ENCODE measurements around the gene CRYL1. TPM values are rescaled to one million over a fixed set of nuclear protein-coding genes. Genes with fewer than 3 reads are reported as not detected.
A peak's percentile ranks its signal among the peaks of the same experiment; 100 is the strongest.

CRYL1 gene
- total RNA-seq, 1 experiment from 2014 or later = 3.7 TPM

DNA sequence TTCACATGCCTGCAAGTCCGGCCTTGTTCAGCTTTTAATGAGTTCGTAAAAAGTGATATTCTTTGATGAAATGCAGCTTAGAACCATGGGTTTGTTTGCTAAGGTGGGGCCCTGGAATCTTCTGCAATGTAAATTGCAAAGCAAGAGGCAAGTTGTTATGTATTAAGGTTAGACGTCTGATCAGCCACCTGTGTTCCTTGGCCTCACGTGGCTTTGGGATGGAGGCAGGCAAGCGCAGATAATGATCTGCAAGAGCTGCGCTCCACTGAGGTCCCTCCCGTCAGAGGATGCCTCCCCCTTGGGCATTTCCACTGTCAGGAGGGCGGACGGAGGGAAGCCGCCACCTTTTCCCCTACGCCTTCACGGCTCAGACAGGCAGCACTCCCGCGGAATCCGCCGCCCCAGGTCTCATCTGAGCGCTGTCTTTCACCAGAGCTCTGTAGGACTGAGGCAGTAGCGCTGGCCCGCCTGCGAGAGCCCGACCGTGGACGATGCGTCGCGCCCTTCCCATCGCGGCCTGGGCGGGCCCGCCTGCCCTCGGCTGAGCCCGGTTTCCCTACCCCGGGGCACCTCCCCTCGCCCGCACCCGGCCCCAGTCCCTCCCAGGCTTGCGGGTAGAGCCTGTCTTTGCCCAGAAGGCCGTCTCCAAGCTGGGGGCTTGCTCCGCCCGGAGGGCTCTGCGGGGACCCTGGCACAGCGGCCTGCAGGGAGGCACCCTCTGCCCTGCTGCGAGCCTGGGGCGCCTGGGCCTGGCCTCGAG, 110.9 kb downstream of the CRYL1 start:
- peaks cover 29% of the 10 kb centered on the region in 2 experiments for H3K4me1 Mint-ChIP-seq
- H3K4me2 ChIP-seq (ENCODE audit: insufficient read depth, insufficient read length, low read length) = no peak overlapping the region

More for the DNA sequence above, 110.9 kb downstream of the CRYL1 start:
- Histone ChIP-seq H3K27ac (ENCODE audit: insufficient read length, low read depth, low read length) (no peak overlapping the region), H3K23me2 (ENCODE audit: insufficient read length, low read depth, low read length, poor library complexity, severe bottlenecking) (no peaks in the 10 kb centered on the region), H2AK5ac (ENCODE audit: insufficient read length, low read length) (no peak overlapping the region), H3K79me2 (ENCODE audit: insufficient read depth, low read length) (no peaks in the 10 kb centered on the region), H4K8ac (replicated peaks; ENCODE audit: insufficient read length, low read depth, low read length) (no peak overlapping the region), H3K27me3 (ENCODE audit: insufficient read depth, low read length) (no peaks in the 10 kb centered on the region), H3K23ac (ENCODE audit: insufficient read length, low read depth, low read length) (no peak overlapping the region), H2BK120ac (ENCODE audit: low read depth, low read length, poor library complexity, severe bottlenecking) (no peak overlapping the region), H3K14ac (ENCODE audit: insufficient read depth, low read length) (no peak overlapping the region), H3K79me1 (ENCODE audit: insufficient read depth, low read depth, low read length, poor library complexity, severe bottlenecking) (no peaks in the 10 kb centered on the region), H3K9ac (ENCODE audit: extremely low read depth, insufficient read length, low read length) (no peak overlapping the region), H4K5ac (ENCODE audit: insufficient read length, low read depth, low read length) (no peak overlapping the region), H2AFZ (ENCODE audit: low read length) (no peak overlapping the region), H4K20me1 (ENCODE audit: control insufficient read depth, insufficient read depth, insufficient read length) (no peaks in the 10 kb centered on the region), H4K91ac (ENCODE audit: insufficient read length, low read depth, low read length) (no peak overlapping the region), H3T11ph (ENCODE audit: low read length) (no peak overlapping the region), H3K4ac (ENCODE audit: low read depth, low read length) (no peak overlapping the region), H2BK12ac (ENCODE audit: insufficient read length, low read depth, low read length) (no peak overlapping the region), H3K56ac (ENCODE audit: insufficient read length, low read depth, low read length) (no peak overlapping the region), H2BK20ac (ENCODE audit: low read depth, low read length, poor library complexity, severe bottlenecking) (no peak overlapping the region), H3K18ac (ENCODE audit: insufficient read length, low read depth, low read length) (no peak overlapping the region), H3K9me3 (ENCODE audit: control insufficient read depth, low read depth, low read length) (no peaks in the 10 kb centered on the region), H3K4me1 (ENCODE audit: insufficient read depth, low read length) (no peaks in the 10 kb centered on the region; the same call in 1 of the 2 replicates), H2BK15ac (ENCODE audit: low read depth, low read length) (no peak overlapping the region), H2BK5ac (ENCODE audit: insufficient read length, low read length) (no peak overlapping the region)
- no peak overlapping the region; a peak in 2 of 5 replicates for H3K4me3 Mint-ChIP-seq
- TF ChIP-seq, protein P1, sequence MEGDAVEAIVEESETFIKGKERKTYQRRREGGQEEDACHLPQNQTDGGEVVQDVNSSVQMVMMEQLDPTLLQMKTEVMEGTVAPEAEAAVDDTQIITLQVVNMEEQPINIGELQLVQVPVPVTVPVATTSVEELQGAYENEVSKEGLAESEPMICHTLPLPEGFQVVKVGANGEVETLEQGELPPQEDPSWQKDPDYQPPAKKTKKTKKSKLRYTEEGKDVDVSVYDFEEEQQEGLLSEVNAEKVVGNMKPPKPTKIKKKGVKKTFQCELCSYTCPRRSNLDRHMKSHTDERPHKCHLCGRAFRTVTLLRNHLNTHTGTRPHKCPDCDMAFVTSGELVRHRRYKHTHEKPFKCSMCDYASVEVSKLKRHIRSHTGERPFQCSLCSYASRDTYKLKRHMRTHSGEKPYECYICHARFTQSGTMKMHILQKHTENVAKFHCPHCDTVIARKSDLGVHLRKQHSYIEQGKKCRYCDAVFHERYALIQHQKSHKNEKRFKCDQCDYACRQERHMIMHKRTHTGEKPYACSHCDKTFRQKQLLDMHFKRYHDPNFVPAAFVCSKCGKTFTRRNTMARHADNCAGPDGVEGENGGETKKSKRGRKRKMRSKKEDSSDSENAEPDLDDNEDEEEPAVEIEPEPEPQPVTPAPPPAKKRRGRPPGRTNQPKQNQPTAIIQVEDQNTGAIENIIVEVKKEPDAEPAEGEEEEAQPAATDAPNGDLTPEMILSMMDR (conservative IDR thresholded peaks at IDR 0.05) = no peak
- DNase-seq = peak; percentile 69
- no CpG with 5 or more reads among the region's 45 CpGs for WGBS (ENCODE audit: extremely low coverage, insufficient read length, low lambda C conversion rate)
- no peak overlapping the region for H3K27ac Mint-ChIP-seq
- no peaks in the 10 kb centered on the region; a peak in 1 of 5 replicates for H3K9me3 Mint-ChIP-seq
- H3K36me3 Mint-ChIP-seq (ENCODE audit: insufficient read depth in 1 of 3, low read depth in 3 of 3) = peaks cover 0 to 5% (median 0%) of the 10 kb centered on the region in 3 experiments; a peak in 1 of 7 replicates
- H3K27me3 Mint-ChIP-seq (ENCODE audit: low read depth) = peaks cover 7% of the 10 kb centered on the region
